Fibroblast of villous mesenchyme (primary cell): ENCODE data around the gene CLC. TPM values are rescaled to one million over a fixed set of nuclear protein-coding genes. Genes with fewer than 3 reads are reported as not detected.

Experiments
- small RNA-seq: library from RNA; depleted of rRNA; stranded (forward); fragments of <200 nt; gene quantifications from one replicate; pipeline ENCODE3, GENCODE V24; 2012
- total RNA-seq: library from RNA; depleted of rRNA; stranded (reverse); fragments of >200 nt; gene quantifications from 2 replicates; pipeline ENCODE4 v1.2.3, GENCODE V29; 2012

CLC gene
- total RNA-seq, 1 donor = not detected

Small RNAs within 50 kb of the gene (small RNA-seq; reads per million reads assigned to genes)
- gene RPS29P27 = not detected

Other genes starting within 250 kb of the CLC start
- under 0.01 and 0.43 TPM in 2 replicates for gene DLL3, start 239.1 kb downstream of the CLC start, total RNA-seq
- gene SELENOV, start 222.9 kb downstream of the CLC start, total RNA-seq = not detected in 2 replicates
- 4.3 and 4.5 TPM in 2 replicates for gene EID2B, start 205.2 kb downstream of the CLC start, total RNA-seq
- 8.4 and 10.8 TPM in 2 replicates for gene EID2, start 197.9 kb downstream of the CLC start, total RNA-seq
- not detected in 2 replicates for gene LGALS13, start 135.5 kb downstream of the CLC start, total RNA-seq
- gene LGALS16, start 82.1 kb downstream of the CLC start, total RNA-seq = not detected in 2 replicates
- gene LGALS14, start 33.5 kb downstream of the CLC start, total RNA-seq = not detected in 2 replicates
- gene LEUTX, start 40.8 kb upstream of the CLC start, total RNA-seq = not detected in 2 replicates
- 9.7 and 10.4 TPM in 2 replicates for gene DYRK1B, start 96.1 kb upstream of the CLC start, total RNA-seq
- gene FBL, start 108.3 kb upstream of the CLC start, total RNA-seq = 83.3 and 114 TPM in 2 replicates
- under 0.01 TPM in 2 replicates for gene FCGBP, start 196.6 kb upstream of the CLC start, total RNA-seq
- 106 and 116 TPM in 2 replicates for gene PSMC4, start 233.1 kb upstream of the CLC start, total RNA-seq